ENCODE data around the gene AFMID.
A peak's percentile ranks its signal among the peaks of the same experiment; 100 is the strongest.
"Not testable (repeated sequence)": the region's sequence is repeated elsewhere in the genome, so short reads cannot be mapped to it uniquely, and the experiment has no call there.

Gene AFMID

DNA sequence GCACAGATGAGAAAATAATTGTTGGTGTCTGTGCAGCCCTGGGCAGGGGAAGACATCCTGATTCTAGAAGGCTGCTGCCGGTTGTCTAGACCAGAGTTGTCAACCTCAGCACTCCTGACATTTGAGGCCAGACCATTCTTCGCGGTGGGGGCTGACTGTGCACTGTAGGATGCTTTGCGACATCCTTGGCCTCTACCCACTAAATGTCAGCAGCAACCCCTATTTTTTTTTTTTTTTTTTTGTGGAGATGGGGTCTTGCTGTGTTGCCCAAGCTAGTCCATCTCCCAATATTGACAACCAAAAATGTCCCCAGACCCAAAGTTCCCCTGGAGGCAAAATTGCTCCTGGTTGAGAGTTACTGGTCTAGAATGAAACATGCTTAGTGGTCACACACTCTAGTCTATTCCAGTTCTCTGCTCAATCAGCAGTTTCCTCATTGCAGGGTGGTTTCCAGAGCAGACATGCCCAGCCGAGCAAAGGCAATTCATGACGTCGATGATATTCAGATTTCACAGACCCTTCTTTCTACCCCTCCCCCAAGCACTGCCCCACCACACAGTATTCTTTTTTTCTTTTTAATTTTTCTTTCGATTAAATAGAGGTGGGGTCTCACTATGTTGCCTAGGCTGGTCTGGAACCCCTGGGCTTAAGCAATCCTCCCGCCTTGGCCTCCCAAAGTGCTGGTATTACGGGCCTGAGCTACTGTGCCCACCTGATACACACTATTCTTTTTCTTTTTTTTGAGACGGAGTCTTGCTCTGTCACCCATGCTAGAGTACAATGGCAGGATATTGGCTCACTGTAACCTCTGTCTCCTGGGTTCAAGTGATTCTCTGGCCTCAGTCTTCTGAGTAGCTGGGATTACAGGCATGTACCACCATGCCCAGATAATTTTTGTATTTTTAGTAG, 32.0 kb upstream of the AFMID start:
- no peak for DNase-seq (ENCODE audit: low read depth)

GRCh38 chr17:78159575-78160158, 27.5 kb upstream of the AFMID start:
- DNase-seq (ENCODE audit: low read depth) = peak; percentile 31

DNA sequence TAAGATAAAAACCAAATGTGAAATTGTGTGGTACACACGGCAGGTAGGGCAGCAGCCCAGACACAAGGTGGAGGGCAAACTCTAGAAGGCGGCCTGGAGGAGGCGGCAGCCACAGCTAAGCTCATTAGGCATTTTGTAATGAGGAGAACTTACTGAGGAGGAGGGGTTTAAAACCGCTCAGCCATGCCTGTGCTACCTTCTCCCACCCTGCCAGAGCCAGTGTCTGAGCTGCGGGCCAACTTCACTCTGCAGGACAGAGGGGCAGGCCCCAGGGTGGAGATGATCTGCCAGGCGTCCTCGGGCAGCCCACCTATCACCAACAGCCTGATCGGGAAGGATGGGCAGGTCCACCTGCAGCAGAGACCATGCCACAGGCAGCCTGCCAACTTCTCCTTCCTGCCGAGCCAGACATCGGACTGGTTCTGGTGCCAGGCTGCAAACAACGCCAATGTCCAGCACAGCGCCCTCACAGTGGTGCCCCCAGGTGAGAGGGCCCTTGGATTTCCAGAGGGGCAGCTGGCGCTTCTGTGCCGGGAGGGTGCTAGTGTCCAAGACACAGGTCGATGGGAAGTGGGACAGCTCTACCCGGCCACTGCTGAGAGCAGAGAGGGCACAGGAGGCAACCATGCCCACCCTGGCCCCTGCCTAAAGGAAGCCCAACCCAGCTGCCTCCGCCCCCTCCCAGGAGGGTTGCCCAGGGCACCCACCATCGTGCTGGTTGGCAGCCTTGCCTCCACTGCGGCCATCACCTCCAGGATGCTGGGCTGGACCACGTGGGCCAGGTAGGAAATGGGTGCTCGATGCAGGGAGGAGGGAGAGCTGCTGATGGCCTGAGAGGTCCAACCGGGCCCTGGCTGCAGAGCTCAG, 23.0 kb upstream of the AFMID start:
- DNase-seq (ENCODE audit: low read depth) = no peak

DNA sequence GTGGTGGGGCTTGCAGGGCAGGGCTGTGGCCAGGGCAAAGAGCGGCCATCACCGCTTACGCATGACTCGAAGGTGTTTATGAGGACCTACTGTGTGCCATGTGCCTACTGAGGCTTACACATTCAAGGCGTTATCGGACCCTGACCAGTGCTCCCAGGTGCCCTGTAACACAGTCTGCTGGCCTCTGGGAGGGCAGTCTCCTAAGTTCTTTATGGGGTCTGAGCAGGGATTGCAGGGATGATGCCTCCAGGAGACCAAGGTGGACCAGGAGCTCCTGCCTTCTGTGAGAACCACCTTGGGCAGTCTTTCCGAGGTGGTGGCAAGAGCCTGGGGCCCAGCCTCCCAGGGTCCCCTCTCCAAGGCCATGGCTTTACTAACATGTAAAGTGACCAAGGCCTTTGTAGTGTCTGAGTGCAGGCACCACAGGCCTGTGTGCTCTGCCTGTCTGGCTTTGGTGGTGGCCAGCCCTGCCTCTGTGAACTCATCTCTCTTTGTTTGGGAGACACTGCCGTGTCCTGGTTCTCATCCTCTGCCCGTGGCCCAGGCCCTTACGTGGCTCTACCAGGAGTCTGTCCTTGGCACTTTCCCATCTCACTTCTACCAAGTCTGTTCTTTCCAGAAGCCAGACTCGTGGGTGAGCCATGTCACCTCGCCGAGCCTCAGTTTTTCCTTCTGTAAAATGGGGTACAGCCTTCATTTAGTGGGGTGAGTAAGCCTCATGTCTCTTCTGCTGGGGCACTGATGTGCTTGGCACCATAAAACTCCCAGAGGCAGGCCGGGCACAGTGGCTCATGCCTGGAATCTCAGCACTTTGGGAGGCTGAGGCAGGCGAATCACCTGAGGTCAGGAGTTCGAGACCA, 22.2 kb upstream of the AFMID start:
- DNase-seq (ENCODE audit: low read depth) = no peak

DNA sequence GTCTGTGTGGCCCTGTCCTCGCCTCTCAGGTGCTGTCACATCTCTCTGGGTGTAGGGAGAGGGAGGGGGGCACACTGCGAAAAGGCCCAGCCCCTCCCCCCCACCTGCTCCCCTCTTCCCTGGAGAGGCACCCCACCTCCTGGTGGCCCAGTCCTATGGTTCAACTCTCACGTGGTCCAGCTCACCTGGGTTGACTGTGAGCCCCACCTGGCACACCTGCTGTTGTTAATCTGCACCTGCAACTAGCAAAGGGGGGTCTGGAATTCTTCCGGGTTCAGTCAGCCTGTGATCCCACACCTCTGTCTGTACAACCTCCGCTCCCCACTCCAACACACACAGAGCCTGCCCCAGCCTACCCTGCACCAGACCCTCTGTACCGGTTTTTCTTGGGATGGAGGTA, 20.7 kb upstream of the AFMID start:
- DNase-seq (ENCODE audit: low read depth) = no peak

DNA sequence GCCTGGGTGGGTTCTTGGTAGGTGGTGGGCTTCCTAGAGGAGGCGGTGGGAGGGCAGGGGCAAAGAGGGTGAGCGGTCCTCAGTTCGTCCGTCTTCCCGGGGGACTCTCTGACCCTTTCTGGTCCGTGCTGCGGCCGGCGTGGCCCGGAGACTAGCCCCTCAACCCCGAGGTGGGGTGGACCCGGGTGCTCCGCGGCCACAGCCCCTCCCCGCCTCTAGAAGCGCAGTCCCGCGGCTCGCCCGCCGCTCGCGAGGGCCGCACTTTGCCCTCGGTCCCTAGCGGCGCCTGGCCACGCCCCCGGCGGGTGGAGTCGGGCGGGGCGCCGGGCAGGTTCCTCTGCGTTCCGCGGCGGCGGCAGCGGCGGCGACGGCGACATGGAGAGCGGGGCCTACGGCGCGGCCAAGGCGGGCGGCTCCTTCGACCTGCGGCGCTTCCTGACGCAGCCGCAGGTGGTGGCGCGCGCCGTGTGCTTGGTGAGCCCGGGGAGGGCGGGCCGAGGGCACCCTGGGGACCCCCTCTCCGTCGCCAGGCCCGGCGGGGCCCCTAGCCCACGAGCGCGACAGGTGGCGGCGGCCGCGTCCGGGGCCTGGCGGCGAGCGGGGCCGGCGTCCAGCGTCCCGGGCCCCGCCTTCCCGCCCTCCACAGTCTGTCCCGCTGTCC, 18.8 kb upstream of the AFMID start, which contains the start of gene SYNGR2:
TSS of gene SYNGR2 (plus strand) at position 340 of the 661 bp plus-strand sequence. CDS start at position 376, 36 bp downstream.
- peak; percentile 35 for DNase-seq (ENCODE audit: low read depth)

- peak; percentile 32 for DNase-seq (ENCODE audit: low read depth)
Observed at GRCh38 chr17:78168903-78169793, 18.0 kb upstream of the AFMID start.

- DNase-seq (ENCODE audit: low read depth) = no peak
Observed at GRCh38 chr17:78170692-78171590, 16.2 kb upstream of the AFMID start.

DNA sequence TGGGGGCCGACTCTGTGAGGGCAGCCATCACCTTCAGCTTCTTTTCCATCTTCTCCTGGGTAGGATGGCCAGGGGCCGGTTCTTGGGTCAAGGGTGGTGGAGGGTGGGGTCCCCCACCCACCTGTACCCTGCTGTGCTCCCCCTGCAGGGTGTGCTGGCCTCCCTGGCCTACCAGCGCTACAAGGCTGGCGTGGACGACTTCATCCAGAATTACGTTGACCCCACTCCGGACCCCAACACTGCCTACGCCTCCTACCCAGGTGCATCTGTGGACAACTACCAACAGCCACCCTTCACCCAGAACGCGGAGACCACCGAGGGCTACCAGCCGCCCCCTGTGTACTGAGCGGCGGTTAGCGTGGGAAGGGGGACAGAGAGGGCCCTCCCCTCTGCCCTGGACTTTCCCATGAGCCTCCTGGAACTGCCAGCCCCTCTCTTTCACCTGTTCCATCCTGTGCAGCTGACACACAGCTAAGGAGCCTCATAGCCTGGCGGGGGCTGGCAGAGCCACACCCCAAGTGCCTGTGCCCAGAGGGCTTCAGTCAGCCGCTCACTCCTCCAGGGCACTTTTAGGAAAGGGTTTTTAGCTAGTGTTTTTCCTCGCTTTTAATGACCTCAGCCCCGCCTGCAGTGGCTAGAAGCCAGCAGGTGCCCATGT, 15.4 kb upstream of the AFMID start:
- DNase-seq (ENCODE audit: low read depth) = not testable (repeated sequence)

DNA sequence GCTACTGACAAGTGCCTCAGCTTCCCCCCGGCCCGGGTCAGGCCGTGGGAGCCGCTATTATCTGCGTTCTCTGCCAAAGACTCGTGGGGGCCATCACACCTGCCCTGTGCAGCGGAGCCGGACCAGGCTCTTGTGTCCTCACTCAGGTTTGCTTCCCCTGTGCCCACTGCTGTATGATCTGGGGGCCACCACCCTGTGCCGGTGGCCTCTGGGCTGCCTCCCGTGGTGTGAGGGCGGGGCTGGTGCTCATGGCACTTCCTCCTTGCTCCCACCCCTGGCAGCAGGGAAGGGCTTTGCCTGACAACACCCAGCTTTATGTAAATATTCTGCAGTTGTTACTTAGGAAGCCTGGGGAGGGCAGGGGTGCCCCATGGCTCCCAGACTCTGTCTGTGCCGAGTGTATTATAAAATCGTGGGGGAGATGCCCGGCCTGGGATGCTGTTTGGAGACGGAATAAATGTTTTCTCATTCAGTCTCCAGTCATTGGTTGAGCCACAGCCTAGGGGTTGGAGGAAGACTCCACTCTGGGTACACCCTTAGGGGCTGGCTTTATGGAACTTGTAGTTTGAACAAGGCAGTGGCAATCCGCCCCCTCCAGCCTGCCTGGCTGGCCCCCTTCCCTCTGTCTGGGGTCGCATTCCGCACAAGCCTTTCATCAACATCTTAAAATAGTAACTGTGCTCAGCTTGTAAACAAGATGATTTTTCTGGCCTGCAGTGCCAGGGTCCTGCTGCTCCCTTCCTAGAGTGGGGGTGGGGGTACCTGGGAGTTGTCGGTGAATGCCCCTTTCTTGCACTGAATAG, 14.7 kb upstream of the AFMID start:
- DNase-seq (ENCODE audit: low read depth) = no peak

GRCh38 chr17:78173097-78173715, 14.0 kb upstream of the AFMID start:
- DNase-seq (ENCODE audit: low read depth) = no peak

GRCh38 chr17:78174346-78174869, 12.8 kb upstream of the AFMID start:
- DNase-seq (ENCODE audit: low read depth) = no peak

DNA sequence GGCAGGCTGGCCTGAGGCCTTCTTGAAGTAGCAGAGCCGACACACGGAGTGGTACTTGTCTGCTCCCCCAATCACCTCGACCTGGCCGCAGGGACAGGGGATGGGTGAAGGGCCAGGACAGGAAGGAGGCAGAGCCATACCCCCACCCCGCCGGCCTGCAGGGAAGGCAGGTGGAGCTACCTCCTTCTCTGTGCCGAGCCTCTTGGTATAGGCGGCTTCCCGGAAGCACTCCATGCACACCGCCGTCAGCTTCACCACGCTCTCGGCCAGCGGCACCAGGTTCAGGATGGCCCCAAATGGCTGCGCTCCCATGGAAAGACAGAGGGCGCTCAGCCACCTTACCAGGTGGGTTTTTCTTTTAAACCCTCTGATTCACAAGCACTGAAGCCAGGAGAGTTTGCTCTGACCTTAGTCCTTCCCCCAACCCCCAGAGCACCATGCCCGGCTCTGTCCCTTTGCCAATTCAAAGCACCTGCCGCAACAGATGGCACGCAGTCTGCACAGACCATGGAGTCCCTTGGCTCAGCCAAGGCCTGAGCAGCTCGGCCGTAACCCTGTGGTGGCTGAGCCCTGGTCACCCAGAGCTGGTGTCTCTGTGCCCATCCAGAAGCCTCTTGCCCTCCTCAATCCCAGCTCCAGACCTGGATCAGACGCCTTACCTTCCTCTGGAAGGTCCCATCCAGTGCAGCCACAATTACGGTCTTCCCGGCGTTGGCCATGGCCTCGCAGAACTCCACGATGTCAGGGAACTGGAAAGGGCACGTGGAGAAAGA, 12.1 kb upstream of the AFMID start:
- DNase-seq (ENCODE audit: low read depth) = no peak

DNA sequence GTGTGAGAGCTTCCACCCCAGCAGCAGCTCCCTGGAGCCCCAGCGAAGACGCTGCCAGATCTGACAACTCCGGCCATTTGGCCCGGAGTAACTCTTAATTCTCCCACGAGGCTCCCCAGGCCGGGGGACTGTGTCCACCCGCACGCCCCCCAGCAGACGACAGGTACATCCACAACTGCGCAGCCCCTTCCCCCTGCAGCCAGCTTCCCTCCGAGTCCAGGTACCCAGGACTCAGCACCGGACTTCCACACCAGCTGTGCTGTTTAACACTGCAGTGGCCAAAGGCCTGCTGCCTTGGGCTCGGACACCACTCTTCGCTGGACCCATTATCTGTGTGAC, 11.6 kb upstream of the AFMID start:
- DNase-seq (ENCODE audit: low read depth) = no peak

DNA sequence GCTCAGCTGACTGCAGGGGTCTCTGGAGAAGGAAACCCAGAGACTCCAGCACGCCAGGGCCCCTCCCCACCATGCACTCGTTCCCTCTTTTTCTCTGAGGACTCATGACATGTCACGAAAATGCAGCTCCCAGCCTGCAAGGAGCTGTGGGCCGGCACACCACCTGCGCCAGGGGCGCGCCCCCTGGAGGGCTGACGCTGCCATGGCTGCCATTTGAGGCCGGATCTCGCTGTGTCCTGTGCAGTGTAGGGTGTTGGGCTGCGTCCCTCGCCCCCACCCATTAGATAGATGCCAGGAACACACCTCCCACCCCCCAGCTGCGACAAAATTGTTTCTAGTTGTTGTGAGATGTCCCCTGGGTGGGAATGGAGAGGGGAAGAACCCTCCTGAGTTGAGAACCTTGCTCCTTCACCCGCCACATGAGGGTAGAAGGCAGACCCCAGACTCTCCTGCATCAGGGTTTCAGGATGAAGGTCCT, 10.6 kb upstream of the AFMID start:
- peak; percentile 43 for DNase-seq (ENCODE audit: low read depth)

DNA sequence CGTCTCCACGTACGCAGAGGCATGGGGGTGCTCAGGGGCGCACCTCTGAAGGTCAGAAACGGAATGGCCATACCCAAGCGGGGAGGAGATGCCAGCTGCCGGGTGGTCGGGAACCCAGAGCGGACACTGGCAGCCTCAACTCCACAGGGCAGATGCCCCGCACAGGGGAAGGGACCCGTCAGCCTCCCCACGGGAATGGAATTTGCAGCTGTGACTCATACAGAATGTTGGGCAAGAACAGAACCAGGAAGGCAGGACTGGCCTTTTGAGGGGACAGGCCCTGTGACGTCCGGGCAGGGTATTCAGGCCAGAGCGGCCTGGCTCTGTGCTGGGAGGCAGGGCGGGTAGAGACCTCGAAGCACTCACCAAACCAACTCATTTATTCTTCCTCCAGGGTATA, 7.8 kb upstream of the AFMID start:
- peak; percentile 84 for DNase-seq (ENCODE audit: low read depth)

Data from iris pigment epithelial cell (primary cell).